Osteocyte (in vitro differentiated cells): Measurements from ENCODE around the gene PAPOLA. TPM values are rescaled to one million over a fixed set of nuclear protein-coding genes. Genes with fewer than 3 reads are reported as not detected.

Source experiments
- DNase-seq: peaks from one replicate; pipeline ENCODE4 v3.0.0; 2021; ENCODE audit warnings: mixed read lengths; ENCODE audit not compliant: unreplicated experiment; ENCODE audit errors: extremely low spot score
- H3K27ac Mint-ChIP-seq: one replicate; pipeline ENCODE4 v1.8.0; 2021; ENCODE audit warnings: mild to moderate bottlenecking, mixed read lengths; ENCODE audit not compliant: unreplicated experiment
- H3K27me3 Mint-ChIP-seq: one replicate; pipeline ENCODE4 v1.8.0; 2021; ENCODE audit warnings: mixed read lengths; ENCODE audit not compliant: unreplicated experiment
- H3K36me3 Mint-ChIP-seq: one replicate; pipeline ENCODE4 v1.8.0; 2021; ENCODE audit warnings: mixed read lengths; ENCODE audit not compliant: unreplicated experiment
- H3K4me1 Mint-ChIP-seq: one replicate; pipeline ENCODE4 v1.8.0; 2021; ENCODE audit warnings: mixed read lengths; ENCODE audit not compliant: unreplicated experiment
- H3K4me3 Mint-ChIP-seq: one replicate; pipeline ENCODE4 v1.8.0; 2021; ENCODE audit warnings: mild to moderate bottlenecking, moderate library complexity, mixed read lengths; ENCODE audit not compliant: unreplicated experiment
- H3K9me3 Mint-ChIP-seq: one replicate; pipeline ENCODE4 v1.8.0; 2021; ENCODE audit warnings: mixed read lengths; ENCODE audit not compliant: unreplicated experiment
- CTCF ChIP-seq: fragments of 200-600 bp; sonication (generic); IDR thresholded peaks from 2 replicates; pipeline ENCODE4 v1.5.0; 2021; ENCODE audit warnings: antibody characterized with exemption, mild to moderate bottlenecking, moderate library complexity
- total RNA-seq: library from RNA; stranded (reverse); gene quantifications from 2 replicates; pipeline ENCODE4 v1.2.1, GENCODE V29; 2021

Gene PAPOLA
- total RNA-seq, 1 donor from 2014 or later: 143 TPM

GRCh38 chr14:96519970-96520369, 17.8 kb downstream of the PAPOLA start:
- Mint-ChIP-seq H3K27ac (no peak overlapping the region), H3K27me3 (no peaks in the 10 kb centered on the region), H3K9me3 (no peaks in the 10 kb centered on the region), H3K36me3 (peaks cover 17% of the 10 kb centered on the region), H3K4me1 (peaks cover 27% of the 10 kb centered on the region), H3K4me3 (no peak overlapping the region)
- no peak for TF ChIP-seq CTCF
- DNase-seq: no peak

- H3K4me3 Mint-ChIP-seq: no peak overlapping the region
- no peak for TF ChIP-seq CTCF
- H3K4me1 Mint-ChIP-seq: peaks cover 4% of the 10 kb centered on the region
- H3K27ac Mint-ChIP-seq: no peak overlapping the region
- H3K27me3 Mint-ChIP-seq: no peaks in the 10 kb centered on the region
- no peak for DNase-seq
- peaks cover 35% of the 10 kb centered on the region for H3K36me3 Mint-ChIP-seq
- no peaks in the 10 kb centered on the region for H3K9me3 Mint-ChIP-seq
Observed at GRCh38 chr14:96525452-96525851, 23.3 kb downstream of the PAPOLA start.

- H3K4me3 Mint-ChIP-seq: no peak overlapping the region
- H3K27ac Mint-ChIP-seq: no peak overlapping the region
- peaks cover 42% of the 10 kb centered on the region for H3K36me3 Mint-ChIP-seq
- H3K27me3 Mint-ChIP-seq: no peaks in the 10 kb centered on the region
- peaks cover 4% of the 10 kb centered on the region for H3K4me1 Mint-ChIP-seq
- no peaks in the 10 kb centered on the region for H3K9me3 Mint-ChIP-seq
- DNase-seq: no peak
- no peak for TF ChIP-seq CTCF
Observed at GRCh38 chr14:96532632-96533031, 30.4 kb downstream of the PAPOLA start.

- no peak for TF ChIP-seq CTCF
- Mint-ChIP-seq H3K27me3 (no peaks in the 10 kb centered on the region), H3K36me3 (peaks cover 31% of the 10 kb centered on the region), H3K27ac (no peak overlapping the region), H3K9me3 (no peaks in the 10 kb centered on the region), H3K4me1 (no peaks in the 10 kb centered on the region), H3K4me3 (no peak overlapping the region)
- DNase-seq: no peak
Observed at GRCh38 chr14:96536807-96537206, 34.6 kb downstream of the PAPOLA start.

- no peaks in the 10 kb centered on the region for H3K4me1 Mint-ChIP-seq
- H3K9me3 Mint-ChIP-seq: no peaks in the 10 kb centered on the region
- H3K27ac Mint-ChIP-seq: no peak overlapping the region
- no peak for DNase-seq
- peaks cover 32% of the 10 kb centered on the region for H3K36me3 Mint-ChIP-seq
- no peak for TF ChIP-seq CTCF
- no peaks in the 10 kb centered on the region for H3K27me3 Mint-ChIP-seq
- H3K4me3 Mint-ChIP-seq: no peak overlapping the region
Observed at GRCh38 chr14:96538097-96538989, 36.2 kb downstream of the PAPOLA start.
